GM19468 (cell line): ENCODE measurements around the gene CMTM2.
"Not testable (repeated sequence)": the region's sequence is repeated elsewhere in the genome, so short reads cannot be mapped to it uniquely, and the experiment has no call there.

ENCODE experiments used
- ATAC-seq: cut with Tn5 transposase; IDR thresholded peaks from one replicate; pipeline ENCODE4 v1.9.1; 2021; ENCODE audit warnings: mild to moderate bottlenecking, moderate library complexity, moderate number of reproducible peaks; ENCODE audit not compliant: unreplicated experiment; ENCODE audit errors: extremely low read depth

Gene CMTM2

GRCh38 chr16:66580605-66581209, 1.4 kb downstream of the CMTM2 start:
- ATAC-seq, result no peak

GRCh38 chr16:66581246-66581952, 2.1 kb downstream of the CMTM2 start:
- ATAC-seq, result no peak

- ATAC-seq, result no peak
Measured at GRCh38 chr16:66585481-66586239, 6.4 kb downstream of the CMTM2 start.

- ATAC-seq, result no peak
Measured at GRCh38 chr16:66587881-66588600, 8.8 kb downstream of the CMTM2 start.

- ATAC-seq, result no peak
Measured at GRCh38 chr16:66588981-66589713, 9.9 kb downstream of the CMTM2 start.

GRCh38 chr16:66590322-66590721, 11.1 kb downstream of the CMTM2 start:
- no peak for ATAC-seq

- ATAC-seq, result no peak
Measured at GRCh38 chr16:66591018-66591417, 11.8 kb downstream of the CMTM2 start.

- ATAC-seq, result no peak
Measured at GRCh38 chr16:66592241-66592640, 13.0 kb downstream of the CMTM2 start.

- ATAC-seq, result no peak
Measured at GRCh38 chr16:66592814-66593213, 13.6 kb downstream of the CMTM2 start.

GRCh38 chr16:66594739-66595138, 15.5 kb downstream of the CMTM2 start:
- no peak for ATAC-seq

- ATAC-seq, result not testable (repeated sequence)
Measured at GRCh38 chr16:66596559-66596958, 17.3 kb downstream of the CMTM2 start.

- no peak for ATAC-seq
Measured at GRCh38 chr16:66596986-66597848, 18.0 kb downstream of the CMTM2 start.

- ATAC-seq, result no peak
Measured at GRCh38 chr16:66598111-66598510, 18.8 kb downstream of the CMTM2 start.

- ATAC-seq, result no peak
Measured at GRCh38 chr16:66599726-66600125, 20.5 kb downstream of the CMTM2 start.

- no peak for ATAC-seq
Measured at GRCh38 chr16:66600477-66600876, 21.2 kb downstream of the CMTM2 start.

GRCh38 chr16:66601471-66601870, 22.2 kb downstream of the CMTM2 start:
- ATAC-seq, result no peak

GRCh38 chr16:66603537-66604375, 24.5 kb downstream of the CMTM2 start:
- no peak for ATAC-seq
